HEK293 (cell line): Measurements from ENCODE around the gene CSF3R.

Source experiments
- CTCF ChIP-seq: fragments of 450-650 bp; formaldehyde crosslinking; IDR thresholded peaks from 2 replicates; pipeline ENCODE4 v1.5.1; 2016; ENCODE audit warnings: missing biosample characterization, missing genetic modification characterization
- RBAK ChIP-seq: fragments of 450-650 bp; formaldehyde crosslinking; IDR thresholded peaks from 2 replicates; pipeline ENCODE4 v1.5.1; 2016; ENCODE audit warnings: missing biosample characterization, missing genetic modification characterization
- ZNF146 ChIP-seq: fragments of 450-650 bp; formaldehyde crosslinking; IDR thresholded peaks from 2 replicates; pipeline ENCODE4 v1.5.1; 2016; ENCODE audit warnings: missing biosample characterization, missing genetic modification characterization
- ZNF558 ChIP-seq: fragments of 450-650 bp; formaldehyde crosslinking; IDR thresholded peaks from 2 replicates; pipeline ENCODE4 v1.5.1; 2016; ENCODE audit warnings: missing biosample characterization, missing genetic modification characterization
- ZNF776 ChIP-seq: fragments of 450-650 bp; formaldehyde crosslinking; IDR thresholded peaks from 2 replicates; pipeline ENCODE4 v1.5.0; 2017; ENCODE audit warnings: missing biosample characterization, missing genetic modification characterization, borderline replicate concordance

GRCh38 chr1:36508257-36508656 lies 25.5 kb upstream of the CSF3R start:
- TF ChIP-seq ZNF776 (tag by site-specific recombination) = no peak
- no peak for TF ChIP-seq CTCF (tag by site-specific recombination)
- no peak for TF ChIP-seq ZNF146 (tag by site-specific recombination)
- no peak for TF ChIP-seq RBAK (tag by site-specific recombination)
- no peak for TF ChIP-seq ZNF558 (tag by site-specific recombination)
